Activated gamma-delta T cell (primary cell): ENCODE measurements around the gene RBBP4.

Experiments used
- DNase-seq: peaks from one replicate; lab custom pipeline; 2025; lab: John Stamatoyannopoulos, UW

Gene RBBP4

GRCh38 chr1:32719681-32720275, 68.8 kb downstream of the RBBP4 start:
- DNase-seq: no peak

GRCh38 chr1:32724678-32725614, 73.9 kb downstream of the RBBP4 start:
- no peak for DNase-seq

GRCh38 chr1:32725615-32725982, 74.6 kb downstream of the RBBP4 start:
- DNase-seq: no peak

GRCh38 chr1:32727876-32728275, 76.9 kb downstream of the RBBP4 start:
- DNase-seq: no peak

- DNase-seq: no peak
These were observed 77.5 kb downstream of the RBBP4 start for GRCh38 chr1:32728413-32729077.

- no peak for DNase-seq
These were observed 78.4 kb downstream of the RBBP4 start for GRCh38 chr1:32729254-32730046.

GRCh38 chr1:32733582-32734321, 82.7 kb downstream of the RBBP4 start:
- DNase-seq: no peak
